Measurements from ENCODE around the gene TEX12.

TEX12 gene

GRCh38 chr11:112215621-112216020 is 48.4 kb downstream of the TEX12 start:
- DNase-seq (ENCODE audit: low spot score) (no peak), ATAC-seq (ENCODE audit: low read depth) (no peak)
- H3K9me3 ChIP-seq (ENCODE audit: severe bottlenecking) = no peaks in the 10 kb centered on the region
- H3K4me1 ChIP-seq (ENCODE audit: insufficient read depth, poor library complexity, severe bottlenecking) = peaks cover 22% of the 10 kb centered on the region
- no peak overlapping the region for H3K27ac ChIP-seq (ENCODE audit: poor library complexity, severe bottlenecking)
- no peaks in the 10 kb centered on the region for H3K27me3 ChIP-seq (ENCODE audit: insufficient read depth, poor library complexity, severe bottlenecking)
- no peaks in the 10 kb centered on the region for H3K36me3 ChIP-seq (ENCODE audit: low read depth)
- TF ChIP-seq CTCF (IDR thresholded peaks at IDR 0.05; ENCODE audit: poor library complexity, severe bottlenecking) = no peak
- no peak overlapping the region for H3K4me3 ChIP-seq (ENCODE audit: severe bottlenecking)

GRCh38 chr11:112216561-112217105 is 49.5 kb downstream of the TEX12 start:
- Histone ChIP-seq H3K27me3 (ENCODE audit: insufficient read depth, poor library complexity, severe bottlenecking) (no peaks in the 10 kb centered on the region), H3K27ac (ENCODE audit: poor library complexity, severe bottlenecking) (no peak overlapping the region), H3K4me3 (ENCODE audit: severe bottlenecking) (no peak overlapping the region), H3K4me1 (ENCODE audit: insufficient read depth, poor library complexity, severe bottlenecking) (peaks cover 24% of the 10 kb centered on the region), H3K36me3 (ENCODE audit: low read depth) (no peaks in the 10 kb centered on the region), H3K9me3 (ENCODE audit: severe bottlenecking) (no peaks in the 10 kb centered on the region)
- no peak for TF ChIP-seq CTCF (IDR thresholded peaks at IDR 0.05; ENCODE audit: poor library complexity, severe bottlenecking)
- ATAC-seq (ENCODE audit: low read depth) (no peak), DNase-seq (ENCODE audit: low spot score) (no peak)

GRCh38 chr11:112219476-112220232 is 52.5 kb downstream of the TEX12 start:
- Histone ChIP-seq H3K36me3 (ENCODE audit: low read depth) (no peaks in the 10 kb centered on the region), H3K27ac (ENCODE audit: poor library complexity, severe bottlenecking) (no peak overlapping the region), H3K4me1 (ENCODE audit: insufficient read depth, poor library complexity, severe bottlenecking) (peaks cover 5% of the 10 kb centered on the region), H3K4me3 (ENCODE audit: severe bottlenecking) (no peak overlapping the region), H3K27me3 (ENCODE audit: insufficient read depth, poor library complexity, severe bottlenecking) (no peaks in the 10 kb centered on the region), H3K9me3 (ENCODE audit: severe bottlenecking) (no peaks in the 10 kb centered on the region)
- ATAC-seq (ENCODE audit: low read depth) (peak; percentile 94), DNase-seq (ENCODE audit: low spot score) (no peak)
- peak; percentile 86 for TF ChIP-seq CTCF (IDR thresholded peaks at IDR 0.05; ENCODE audit: poor library complexity, severe bottlenecking)

GRCh38 chr11:112221274-112221835 is 54.2 kb downstream of the TEX12 start:
- peaks cover 5% of the 10 kb centered on the region for H3K4me1 ChIP-seq (ENCODE audit: insufficient read depth, poor library complexity, severe bottlenecking)
- ATAC-seq (ENCODE audit: low read depth) (no peak), DNase-seq (ENCODE audit: low spot score) (no peak)
- no peaks in the 10 kb centered on the region for H3K36me3 ChIP-seq (ENCODE audit: low read depth)
- no peak overlapping the region for H3K4me3 ChIP-seq (ENCODE audit: severe bottlenecking)
- TF ChIP-seq CTCF (IDR thresholded peaks at IDR 0.05; ENCODE audit: poor library complexity, severe bottlenecking) = no peak
- no peaks in the 10 kb centered on the region for H3K9me3 ChIP-seq (ENCODE audit: severe bottlenecking)
- H3K27me3 ChIP-seq (ENCODE audit: insufficient read depth, poor library complexity, severe bottlenecking) = no peaks in the 10 kb centered on the region
- peak overlapping the region; percentile 42 for H3K27ac ChIP-seq (ENCODE audit: poor library complexity, severe bottlenecking)

Data from RWPE2 (cell line).